WTC11 (cell line): Measurements from ENCODE around the gene MLXIP. TPM values are rescaled to one million over a fixed set of nuclear protein-coding genes. Genes with fewer than 3 reads are reported as not detected.
"Not testable (repeated sequence)": the region's sequence is repeated elsewhere in the genome, so short reads cannot be mapped to it uniquely, and the experiment has no call there.

ENCODE experiments used
- ATAC-seq: fragments of 200-7000 bp; cut with Tn5 transposase; 2 replicates; pipeline ENCODE4 v1.10.0; 2021; ENCODE audit warnings: mild to moderate bottlenecking, moderate library complexity
- CTCF ChIA-PET: fragments of 300-600 bp; sonication (Branson Sonifier 250); formaldehyde crosslinking; loops from one replicate; lab custom pipeline; 2021; ENCODE audit warnings: antibody characterized with exemption; lab: Charles Lee
- POLR2A ChIA-PET: fragments of 350-600 bp; sonication (Branson Sonifier 250); formaldehyde crosslinking; loops from one replicate; lab custom pipeline; 2021; ENCODE audit warnings: antibody characterized with exemption; lab: Charles Lee
- DNase-seq: peaks from one replicate; pipeline ENCODE4 v3.0.0; 2021; ENCODE audit warnings: low spot score
- H3K27ac Mint-ChIP-seq: 2 replicates; pipeline ENCODE4 v1.8.0; 2021; ENCODE audit warnings: mixed read lengths
- H3K27me3 Mint-ChIP-seq: 2 replicates; pipeline ENCODE4 v1.8.0; 2021; ENCODE audit warnings: low read depth, mild to moderate bottlenecking, moderate library complexity, mixed read lengths
- H3K36me3 Mint-ChIP-seq: 2 replicates; pipeline ENCODE4 v1.8.0; 2021; ENCODE audit warnings: mixed read lengths
- H3K4me1 Mint-ChIP-seq: 2 replicates; pipeline ENCODE4 v1.8.0; 2022; ENCODE audit warnings: mixed read lengths
- H3K4me3 Mint-ChIP-seq: 2 replicates; pipeline ENCODE4 v1.8.0; 2021; ENCODE audit warnings: mild to moderate bottlenecking, moderate library complexity, mixed read lengths
- H3K9me3 Mint-ChIP-seq: 2 replicates; pipeline ENCODE4 v1.8.0; 2021; ENCODE audit warnings: mixed read lengths
- ETV6 ChIP-seq: sonication (generic); formaldehyde crosslinking; IDR thresholded peaks from 2 replicates; pipeline ENCODE4 v1.8.1; 2022; ENCODE audit warnings: mild to moderate bottlenecking, missing genetic modification reagents
- GRHL2 ChIP-seq: fragments of 250-450 bp; sonication (Bioruptor Pico); IDR thresholded peaks from 2 replicates; pipeline ENCODE4 v1.8.0; 2022; ENCODE audit warnings: mild to moderate bottlenecking, moderate library complexity; ENCODE audit not compliant: insufficient replicate concordance, severe bottlenecking
- IRF2 ChIP-seq: sonication (generic); formaldehyde crosslinking; IDR thresholded peaks from 2 replicates; pipeline ENCODE4 v1.8.0; 2022; ENCODE audit warnings: low read depth, missing genetic modification reagents, borderline replicate concordance
- MXD4 ChIP-seq: fragments of 250-450 bp; sonication (Bioruptor Pico); IDR thresholded peaks from 2 replicates; pipeline ENCODE4 v1.8.0; 2021; ENCODE audit warnings: mild to moderate bottlenecking, moderate library complexity, borderline replicate concordance
- MYBL2 ChIP-seq: sonication (generic); formaldehyde crosslinking; IDR thresholded peaks from 2 replicates; pipeline ENCODE4 v1.8.1; 2023; ENCODE audit warnings: mild to moderate bottlenecking, moderate library complexity, missing genetic modification reagents
- NFATC4 ChIP-seq: fragments of 250-450 bp; sonication (Bioruptor Pico); IDR thresholded peaks from 2 replicates; pipeline ENCODE4 v1.9.0; 2021; ENCODE audit warnings: mild to moderate bottlenecking
- RELA ChIP-seq: sonication (generic); formaldehyde crosslinking; IDR thresholded peaks from 2 replicates; pipeline ENCODE4 v1.8.1; 2022; ENCODE audit warnings: missing genetic modification reagents, mild to moderate bottlenecking, borderline replicate concordance
- SOX15 ChIP-seq: fragments of 250-450 bp; sonication (Bioruptor Pico); IDR thresholded peaks from 2 replicates; pipeline ENCODE4 v1.9.0; 2021; ENCODE audit warnings: mild to moderate bottlenecking
- TCF7 ChIP-seq: sonication (generic); formaldehyde crosslinking; IDR thresholded peaks from 2 replicates; pipeline ENCODE4 v1.8.0; 2022; ENCODE audit warnings: mild to moderate bottlenecking, low read depth, missing genetic modification reagents, moderate library complexity
- TEAD4 ChIP-seq: sonication (generic); formaldehyde crosslinking; IDR thresholded peaks from 2 replicates; pipeline ENCODE4 v1.8.0; 2022; ENCODE audit warnings: mild to moderate bottlenecking, missing genetic modification reagents
- ZNF138 ChIP-seq: sonication (generic); formaldehyde crosslinking; conservative IDR thresholded peaks from 2 replicates; pipeline ENCODE4 v1.8.1; 2022; ENCODE audit warnings: mild to moderate bottlenecking, moderate library complexity, missing genetic modification reagents
- ZNF263 ChIP-seq: sonication (generic); formaldehyde crosslinking; IDR thresholded peaks from 2 replicates; pipeline ENCODE4 v1.8.1; 2022; ENCODE audit warnings: low read depth, mild to moderate bottlenecking, moderate library complexity, missing genetic modification reagents
- total RNA-seq: library from RNA; stranded (reverse); gene quantifications from 3 replicates; pipeline ENCODE4 v1.2.3, GENCODE V29; 2021
- TF ChIP-seq, protein P1 (sequence below): sonication (generic); formaldehyde crosslinking; conservative IDR thresholded peaks from 2 replicates; pipeline ENCODE4 v1.8.1; 2022; ENCODE audit warnings: mild to moderate bottlenecking, missing genetic modification reagents
- TF ChIP-seq, protein P2 (sequence below): sonication (generic); formaldehyde crosslinking; conservative IDR thresholded peaks from 2 replicates; pipeline ENCODE4 v1.8.1; 2023; ENCODE audit warnings: mild to moderate bottlenecking, low read depth, missing genetic modification reagents, moderate library complexity
- TF ChIP-seq, protein P3 (sequence below): sonication (generic); formaldehyde crosslinking; IDR thresholded peaks from 2 replicates; pipeline ENCODE4 v1.8.1; 2023; ENCODE audit warnings: mild to moderate bottlenecking, missing genetic modification reagents
- TF ChIP-seq, protein P4 (sequence below): fragments of 250-450 bp; sonication (Bioruptor Pico); IDR thresholded peaks from 2 replicates; pipeline ENCODE4 v1.9.0; 2021; ENCODE audit warnings: mild to moderate bottlenecking
- TF ChIP-seq, protein P5 (sequence below): sonication (generic); formaldehyde crosslinking; IDR thresholded peaks from 2 replicates; pipeline ENCODE4 v1.8.0; 2022; ENCODE audit warnings: mild to moderate bottlenecking, missing genetic modification reagents

The MLXIP gene
- total RNA-seq, 1 experiment from 2014 or later = 49.4 TPM

DNA sequence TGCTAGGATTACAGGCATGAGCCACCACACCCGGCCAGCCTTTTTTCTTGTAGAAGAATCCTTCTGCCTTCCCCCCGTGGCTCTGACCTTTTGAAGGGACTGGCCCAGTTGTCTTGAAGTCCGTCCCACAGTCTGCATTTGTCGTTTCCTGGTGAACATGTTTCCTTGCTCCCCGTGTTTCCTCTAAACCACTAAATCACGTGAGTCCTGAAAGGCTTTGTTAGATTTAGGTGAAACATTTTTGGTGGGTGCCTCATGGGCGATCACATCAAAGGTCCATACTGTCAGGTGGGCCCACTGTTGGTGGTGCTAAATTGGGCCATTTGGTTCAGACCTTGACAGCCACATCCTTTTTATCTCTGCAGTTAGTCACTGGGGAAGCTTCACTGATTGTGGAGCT lies 26.3 kb downstream of the MLXIP start:
- H3K9me3 Mint-ChIP-seq = peaks cover 5% of the 10 kb centered on the region
- DNase-seq (no peak), ATAC-seq (no peak)
- no peak overlapping the region for H3K4me3 Mint-ChIP-seq
- peaks cover 15% of the 10 kb centered on the region for H3K4me1 Mint-ChIP-seq
- POLR2A ChIA-PET = no interaction called here
- H3K27me3 Mint-ChIP-seq = no peaks in the 10 kb centered on the region
- H3K36me3 Mint-ChIP-seq = peaks cover 10% of the 10 kb centered on the region
- peak overlapping the region; percentile 79; the same call in 1 of the 2 replicates for H3K27ac Mint-ChIP-seq
- TF ChIP-seq GRHL2 (CRISPR knock-in tag) (no peak), NFATC4 (CRISPR knock-in tag) (no peak)
- CTCF ChIA-PET = interaction anchor here (0.7 kb wide), 2 partner anchors 106 to 120 kb away, joined by 3 read pairs; no protein-coding TSS in a partner anchor

DNA sequence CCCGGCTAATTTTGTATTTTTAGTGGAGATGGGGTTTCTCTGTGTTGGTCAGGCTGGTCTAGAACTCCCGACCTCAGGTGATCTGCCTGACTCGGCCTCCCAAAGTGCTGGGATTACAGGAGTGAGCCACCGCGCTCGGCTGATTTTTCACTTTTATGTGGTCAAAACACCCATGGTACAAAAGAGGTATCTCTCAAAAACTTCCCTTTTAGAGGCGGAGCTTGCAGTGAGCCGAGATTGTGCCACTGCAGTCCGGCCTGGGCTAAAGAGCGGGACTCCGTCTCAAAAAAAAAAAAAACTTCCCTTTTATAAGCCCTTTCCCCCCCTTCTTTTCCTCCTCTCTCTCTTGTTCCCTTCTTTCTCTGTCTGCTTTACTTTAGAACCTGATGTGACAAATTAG lies 26.9 kb downstream of the MLXIP start:
- ATAC-seq, H3K9me3 Mint-ChIP-seq, H3K4me1 Mint-ChIP-seq, H3K27me3 Mint-ChIP-seq, H3K4me3 Mint-ChIP-seq, DNase-seq, POLR2A ChIA-PET: not testable (repeated sequence)
- H3K36me3 Mint-ChIP-seq = peaks cover 10% of the 10 kb centered on the region
- peak overlapping the region; percentile 90 for H3K27ac Mint-ChIP-seq
- CTCF ChIA-PET = interaction anchor here (1.2 to 3.6 kb wide), 2 partner anchors 18 to 51 kb away, joined by 3 to 19 read pairs; no protein-coding TSS in a partner anchor

DNA sequence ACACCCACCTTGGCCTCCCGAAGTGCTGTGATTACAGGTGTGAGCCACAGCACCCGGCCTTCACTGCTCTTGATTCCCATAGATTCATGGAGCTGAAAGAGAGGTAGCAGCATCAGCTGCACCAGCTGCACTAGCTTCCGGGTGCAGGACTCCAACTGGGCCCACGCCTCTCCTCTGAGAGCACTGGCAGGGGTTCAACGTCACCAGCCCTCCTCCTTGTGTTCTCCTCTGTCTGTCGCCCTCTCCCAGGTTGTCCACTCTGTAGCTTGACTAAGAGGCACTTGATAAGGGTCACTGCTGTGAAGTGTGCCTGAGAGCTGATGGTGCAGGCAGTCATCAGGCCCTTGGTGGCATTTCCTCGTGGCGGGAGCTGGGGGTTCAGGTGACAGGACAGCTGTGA lies 28.3 kb downstream of the MLXIP start:
- DNase-seq (no peak), ATAC-seq (no peak)
- Mint-ChIP-seq H3K27ac (peak overlapping the region; percentile 34; the same call in 1 of the 2 replicates), H3K27me3 (no peaks in the 10 kb centered on the region), H3K4me3 (no peak overlapping the region), H3K36me3 (peaks cover 5% of the 10 kb centered on the region), H3K9me3 (peaks cover 5% of the 10 kb centered on the region), H3K4me1 (peaks cover 6% of the 10 kb centered on the region)
- POLR2A ChIA-PET = no interaction called here
- CTCF ChIA-PET = interaction anchor here (1.2 to 3.6 kb wide), 4 partner anchors 9 to 75 kb away, joined by 3 to 19 read pairs (median 4); no protein-coding TSS in a partner anchor
- TF ChIP-seq ETV6 (CRISPR knock-in tag) (no peak), ZNF138 (CRISPR knock-in tag) (no peak), TCF7 (no peak), MYBL2 (CRISPR knock-in tag) (no peak), IRF2 (no peak), SOX15 (CRISPR knock-in tag) (no peak), TEAD4 (CRISPR knock-in tag) (no peak), RELA (CRISPR knock-in tag) (no peak), MXD4 (no peak), ZNF263 (no peak)
- TF ChIP-seq, protein P1, sequence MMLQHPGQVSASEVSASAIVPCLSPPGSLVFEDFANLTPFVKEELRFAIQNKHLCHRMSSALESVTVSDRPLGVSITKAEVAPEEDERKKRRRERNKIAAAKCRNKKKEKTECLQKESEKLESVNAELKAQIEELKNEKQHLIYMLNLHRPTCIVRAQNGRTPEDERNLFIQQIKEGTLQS (CRISPR knock-in tag) = no peak
- TF ChIP-seq, protein P2, sequence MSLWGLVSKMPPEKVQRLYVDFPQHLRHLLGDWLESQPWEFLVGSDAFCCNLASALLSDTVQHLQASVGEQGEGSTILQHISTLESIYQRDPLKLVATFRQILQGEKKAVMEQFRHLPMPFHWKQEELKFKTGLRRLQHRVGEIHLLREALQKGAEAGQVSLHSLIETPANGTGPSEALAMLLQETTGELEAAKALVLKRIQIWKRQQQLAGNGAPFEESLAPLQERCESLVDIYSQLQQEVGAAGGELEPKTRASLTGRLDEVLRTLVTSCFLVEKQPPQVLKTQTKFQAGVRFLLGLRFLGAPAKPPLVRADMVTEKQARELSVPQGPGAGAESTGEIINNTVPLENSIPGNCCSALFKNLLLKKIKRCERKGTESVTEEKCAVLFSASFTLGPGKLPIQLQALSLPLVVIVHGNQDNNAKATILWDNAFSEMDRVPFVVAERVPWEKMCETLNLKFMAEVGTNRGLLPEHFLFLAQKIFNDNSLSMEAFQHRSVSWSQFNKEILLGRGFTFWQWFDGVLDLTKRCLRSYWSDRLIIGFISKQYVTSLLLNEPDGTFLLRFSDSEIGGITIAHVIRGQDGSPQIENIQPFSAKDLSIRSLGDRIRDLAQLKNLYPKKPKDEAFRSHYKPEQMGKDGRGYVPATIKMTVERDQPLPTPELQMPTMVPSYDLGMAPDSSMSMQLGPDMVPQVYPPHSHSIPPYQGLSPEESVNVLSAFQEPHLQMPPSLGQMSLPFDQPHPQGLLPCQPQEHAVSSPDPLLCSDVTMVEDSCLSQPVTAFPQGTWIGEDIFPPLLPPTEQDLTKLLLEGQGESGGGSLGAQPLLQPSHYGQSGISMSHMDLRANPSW (CRISPR knock-in tag) = no peak
- TF ChIP-seq, protein P3, sequence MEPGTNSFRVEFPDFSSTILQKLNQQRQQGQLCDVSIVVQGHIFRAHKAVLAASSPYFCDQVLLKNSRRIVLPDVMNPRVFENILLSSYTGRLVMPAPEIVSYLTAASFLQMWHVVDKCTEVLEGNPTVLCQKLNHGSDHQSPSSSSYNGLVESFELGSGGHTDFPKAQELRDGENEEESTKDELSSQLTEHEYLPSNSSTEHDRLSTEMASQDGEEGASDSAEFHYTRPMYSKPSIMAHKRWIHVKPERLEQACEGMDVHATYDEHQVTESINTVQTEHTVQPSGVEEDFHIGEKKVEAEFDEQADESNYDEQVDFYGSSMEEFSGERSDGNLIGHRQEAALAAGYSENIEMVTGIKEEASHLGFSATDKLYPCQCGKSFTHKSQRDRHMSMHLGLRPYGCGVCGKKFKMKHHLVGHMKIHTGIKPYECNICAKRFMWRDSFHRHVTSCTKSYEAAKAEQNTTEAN (CRISPR knock-in tag) = no peak
- TF ChIP-seq, protein P4, sequence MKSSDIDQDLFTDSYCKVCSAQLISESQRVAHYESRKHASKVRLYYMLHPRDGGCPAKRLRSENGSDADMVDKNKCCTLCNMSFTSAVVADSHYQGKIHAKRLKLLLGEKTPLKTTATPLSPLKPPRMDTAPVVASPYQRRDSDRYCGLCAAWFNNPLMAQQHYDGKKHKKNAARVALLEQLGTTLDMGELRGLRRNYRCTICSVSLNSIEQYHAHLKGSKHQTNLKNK = no peak
- TF ChIP-seq, protein P5, sequence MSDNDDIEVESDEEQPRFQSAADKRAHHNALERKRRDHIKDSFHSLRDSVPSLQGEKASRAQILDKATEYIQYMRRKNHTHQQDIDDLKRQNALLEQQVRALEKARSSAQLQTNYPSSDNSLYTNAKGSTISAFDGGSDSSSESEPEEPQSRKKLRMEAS (CRISPR knock-in tag) = no peak
